ENCODE data around the gene EEFSEC. TPM values are rescaled to one million over a fixed set of nuclear protein-coding genes. Genes with fewer than 3 reads are reported as not detected.

The EEFSEC gene
- total and polyA plus RNA-seq, 10 donors, result 8.5 to 19.2 (median 14.2) TPM

- H3K27me3 ChIP-seq (replicated peaks in 1 of 7), result no peaks in the 10 kb centered on the region
- TF ChIP-seq POLR2A (IDR thresholded peaks at IDR 0.05) (no peak), POLR2AphosphoS5 (IDR thresholded peaks at IDR 0.05) (no peak), CTCF (IDR thresholded peaks at IDR 0.05 in 8 of 11, conservative IDR thresholded peaks at IDR 0.05 in 3 of 11) (no peak)
- no peaks in the 10 kb centered on the region for H3K9me3 ChIP-seq
- peaks cover 15 to 76% (median 45%) of the 10 kb centered on the region in 6 donors for H3K4me1 ChIP-seq
- H3K4me3 ChIP-seq, result peak overlapping the region in 3 of 8 donors; percentile 4 to 42 (median 21)
- H3K36me3 ChIP-seq, result no peaks in the 10 kb centered on the region
- intact Hi-C loops (cut with DNase I; ENCODE audit: low total_unique reads), result no loop called here
- H3K27ac ChIP-seq, result peak overlapping the region in 5 of 8 donors; percentile 6 to 34 (median 33)
- DNase-seq, result no peak
- WGBS, 5 donors, result 37 to 55% (median 41%) methylated on average over 4 of the region's 4 CpGs
Measured at GRCh38 chr3:128178782-128179483, 25.7 kb downstream of the EEFSEC start.

GRCh38 chr3:128179484-128179819, 26.2 kb downstream of the EEFSEC start:
- Histone ChIP-seq H3K4me1 (peaks cover 12 to 71% (median 39%) of the 10 kb centered on the region in 6 donors), H3K4me3 (peak overlapping the region in 2 of 8 donors; percentile 21 to 22), H3K36me3 (peaks cover 0 to 4% (median 0%) of the 10 kb centered on the region in 6 donors), H3K27ac (peak overlapping the region in 3 of 8 donors; percentile 6 to 34 (median 33)), H3K27me3 (replicated peaks in 1 of 7) (no peaks in the 10 kb centered on the region), H3K9me3 (no peaks in the 10 kb centered on the region)
- 75 to 81% (median 77%) methylated on average over 7 of the region's 7 CpGs for WGBS, 5 donors
- DNase-seq, result no peak
- TF ChIP-seq POLR2A (IDR thresholded peaks at IDR 0.05) (no peak), POLR2AphosphoS5 (IDR thresholded peaks at IDR 0.05) (no peak), CTCF (IDR thresholded peaks at IDR 0.05 in 8 of 11, conservative IDR thresholded peaks at IDR 0.05 in 3 of 11) (no peak)
- intact Hi-C loops (cut with DNase I; ENCODE audit: low total_unique reads), result no loop called here

- H3K4me1 ChIP-seq, result peaks cover 6 to 61% (median 30%) of the 10 kb centered on the region in 6 donors
- H3K36me3 ChIP-seq, result peaks cover 0 to 4% (median 0%) of the 10 kb centered on the region in 6 donors
- DNase-seq, result no peak
- H3K27me3 ChIP-seq (replicated peaks in 1 of 7), result no peaks in the 10 kb centered on the region
- WGBS, 5 donors, result 72 to 76% (median 76%) methylated on average over 2 of the region's 2 CpGs
- intact Hi-C loops (cut with DNase I; ENCODE audit: low total_unique reads), result no loop called here
- no peak for TF ChIP-seq POLR2AphosphoS5 (IDR thresholded peaks at IDR 0.05)
- TF ChIP-seq CTCF (IDR thresholded peaks at IDR 0.05 in 8 of 11, conservative IDR thresholded peaks at IDR 0.05 in 3 of 11), result no peak
- no peak for TF ChIP-seq POLR2A (IDR thresholded peaks at IDR 0.05)
- H3K4me3 ChIP-seq, result no peak overlapping the region
- H3K9me3 ChIP-seq, result no peaks in the 10 kb centered on the region
- no peak overlapping the region for H3K27ac ChIP-seq
Measured at GRCh38 chr3:128180436-128180835, 27.2 kb downstream of the EEFSEC start.

- no peak overlapping the region for H3K27ac ChIP-seq
- H3K4me3 ChIP-seq, result no peak overlapping the region
- H3K27me3 ChIP-seq (replicated peaks in 1 of 7), result no peaks in the 10 kb centered on the region
- no peak for DNase-seq
- intact Hi-C loops (cut with DNase I; ENCODE audit: low total_unique reads), result no loop called here
- no peaks in the 10 kb centered on the region for H3K9me3 ChIP-seq
- WGBS, 5 donors, result 88 to 98% (median 92%) methylated on average over 3 of the region's 3 CpGs
- peaks cover 3 to 57% (median 27%) of the 10 kb centered on the region in 6 donors for H3K4me1 ChIP-seq
- peaks cover 0 to 4% (median 0%) of the 10 kb centered on the region in 6 donors for H3K36me3 ChIP-seq
- TF ChIP-seq POLR2A (IDR thresholded peaks at IDR 0.05), result no peak
- no peak for TF ChIP-seq POLR2AphosphoS5 (IDR thresholded peaks at IDR 0.05)
- TF ChIP-seq CTCF (IDR thresholded peaks at IDR 0.05 in 8 of 11, conservative IDR thresholded peaks at IDR 0.05 in 3 of 11), result no peak
Measured at GRCh38 chr3:128180913-128181312, 27.6 kb downstream of the EEFSEC start.
